Loucy (cell line): ENCODE results near the gene CHN2.

Experiments used
- H2AFZ ChIP-seq: fragments of 200-600 bp; sonication (generic); 2 replicates; pipeline ENCODE4 v1.6.0; 2016; ENCODE audit warnings: antibody characterized with exemption, mild to moderate bottlenecking, low read length, moderate library complexity
- H3F3A ChIP-seq: fragments of 200-600 bp; 2 replicates; pipeline ENCODE4 v1.6.0; 2016; ENCODE audit warnings: antibody characterized with exemption, low read depth, mild to moderate bottlenecking
- H3K27me3 ChIP-seq: fragments of 200-600 bp; sonication (generic); 2 replicates; pipeline ENCODE4 v1.6.1; 2014; ENCODE audit warnings: low read length, mild to moderate bottlenecking; ENCODE audit not compliant: insufficient read depth, poor library complexity, severe bottlenecking
- H3K36me3 ChIP-seq: fragments of 200-600 bp; sonication (generic); 2 replicates; pipeline ENCODE4 v1.6.1; 2016; ENCODE audit warnings: low read length; ENCODE audit not compliant: insufficient read depth
- H3K4me1 ChIP-seq: fragments of 200-600 bp; sonication (generic); 2 replicates; pipeline ENCODE4 v1.5.1; 2014; ENCODE audit warnings: low read length, mild to moderate bottlenecking; ENCODE audit not compliant: insufficient read depth, poor library complexity, severe bottlenecking
- H3K4me2 ChIP-seq: fragments of 200-600 bp; sonication (generic); 2 replicates; pipeline ENCODE4 v1.6.0; 2014; ENCODE audit warnings: antibody characterized with exemption, low read length, low read depth, mild to moderate bottlenecking; ENCODE audit not compliant: poor library complexity, severe bottlenecking
- H3K4me3 ChIP-seq: fragments of 200-600 bp; sonication (generic); 2 replicates; pipeline ENCODE4 v1.5.1; 2014; ENCODE audit warnings: low read length, mild to moderate bottlenecking, mixed read lengths; ENCODE audit not compliant: poor library complexity, severe bottlenecking
- H3K79me2 ChIP-seq: fragments of 200-600 bp; sonication (generic); 2 replicates; pipeline ENCODE4 v1.6.1; 2014; ENCODE audit warnings: low read length; ENCODE audit not compliant: insufficient read depth
- H3K9ac ChIP-seq: fragments of 200-600 bp; sonication (generic); 2 replicates; pipeline ENCODE4 v1.6.0; 2014; ENCODE audit warnings: mild to moderate bottlenecking, low read depth, low read length, moderate library complexity; ENCODE audit not compliant: poor library complexity, severe bottlenecking
- H3K9me2 ChIP-seq: fragments of 200-600 bp; sonication (generic); replicated peaks from 2 replicates; pipeline ENCODE4 v1.6.1; 2016; ENCODE audit warnings: low read depth, low read length, mixed read lengths
- H3K9me3 ChIP-seq: fragments of 200-600 bp; sonication (generic); 2 replicates; pipeline ENCODE4 v1.6.1; 2014; ENCODE audit warnings: mild to moderate bottlenecking, antibody characterized with exemption, low read length, low read depth; ENCODE audit not compliant: insufficient read depth
- H4K20me1 ChIP-seq: fragments of 200-600 bp; sonication (generic); 2 replicates; pipeline ENCODE4 v1.6.0; 2014; ENCODE audit warnings: antibody characterized with exemption, low read length, mild to moderate bottlenecking; ENCODE audit not compliant: insufficient read depth, poor library complexity, severe bottlenecking
- CTCF ChIP-seq: fragments of 200-600 bp; sonication (generic); conservative IDR thresholded peaks from 2 replicates; pipeline ENCODE4 v1.5.1; 2014; ENCODE audit warnings: mild to moderate bottlenecking, antibody characterized with exemption, low read length
- EZH2phosphoT487 ChIP-seq: fragments of 200-600 bp; IDR thresholded peaks from 2 replicates; pipeline ENCODE4 v1.6.1; 2018; ENCODE audit warnings: antibody characterized with exemption, mild to moderate bottlenecking, moderate library complexity, borderline replicate concordance

The CHN2 gene

GRCh38 chr7:29300649-29301048, 106.1 kb downstream of the CHN2 start:
- H3K9me2 ChIP-seq, result no peaks in the 10 kb centered on the region
- TF ChIP-seq EZH2phosphoT487 (no peak), CTCF (no peak)
- no peaks in the 10 kb centered on the region for H3K79me2 ChIP-seq
- no peaks in the 10 kb centered on the region for H3K36me3 ChIP-seq
- no peaks in the 10 kb centered on the region for H3F3A ChIP-seq
- H3K4me2 ChIP-seq, result no peak overlapping the region
- no peaks in the 10 kb centered on the region for H4K20me1 ChIP-seq
- no peaks in the 10 kb centered on the region for H3K9me3 ChIP-seq
- H3K9ac ChIP-seq, result no peak overlapping the region
- H3K27me3 ChIP-seq, result no peaks in the 10 kb centered on the region
- H3K4me1 ChIP-seq, result peaks cover 3% of the 10 kb centered on the region
- no peak overlapping the region for H3K4me3 ChIP-seq
- H2AFZ ChIP-seq, result no peak overlapping the region

GRCh38 chr7:29302666-29303395, 108.3 kb downstream of the CHN2 start:
- no peak overlapping the region for H2AFZ ChIP-seq
- no peaks in the 10 kb centered on the region for H3K27me3 ChIP-seq
- H3K9me3 ChIP-seq, result no peaks in the 10 kb centered on the region
- H3K4me3 ChIP-seq, result no peak overlapping the region
- H3K9ac ChIP-seq, result no peak overlapping the region
- no peaks in the 10 kb centered on the region for H3K9me2 ChIP-seq
- no peak overlapping the region for H3K4me2 ChIP-seq
- TF ChIP-seq EZH2phosphoT487, result no peak
- TF ChIP-seq CTCF, result no peak
- peaks cover 3% of the 10 kb centered on the region for H3K4me1 ChIP-seq
- no peaks in the 10 kb centered on the region for H3K36me3 ChIP-seq
- no peaks in the 10 kb centered on the region for H3K79me2 ChIP-seq
- no peaks in the 10 kb centered on the region for H3F3A ChIP-seq
- no peaks in the 10 kb centered on the region for H4K20me1 ChIP-seq

DNA sequence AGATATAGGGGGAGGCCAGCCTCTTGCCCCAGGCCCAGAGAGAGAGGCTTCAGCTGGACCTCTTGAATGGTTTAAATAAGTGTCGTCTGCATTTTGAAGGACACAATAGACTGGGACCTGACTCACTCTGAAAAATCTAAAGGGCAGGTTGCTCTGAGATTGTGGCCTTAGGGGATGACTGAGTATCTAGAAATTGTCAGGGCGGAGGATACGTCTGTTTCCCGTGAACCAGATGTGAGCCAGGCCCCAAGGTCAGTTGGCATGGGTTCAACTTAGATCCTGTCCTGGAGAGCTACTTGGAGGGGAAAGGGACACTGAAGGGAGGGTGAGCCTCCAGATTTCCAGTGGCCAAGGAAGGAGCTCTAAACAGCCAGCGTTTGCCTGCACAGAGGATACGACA, 110.2 kb downstream of the CHN2 start:
- TF ChIP-seq CTCF (no peak), EZH2phosphoT487 (no peak)
- Histone ChIP-seq H4K20me1 (no peaks in the 10 kb centered on the region), H3K79me2 (no peaks in the 10 kb centered on the region), H3K4me1 (peaks cover 10% of the 10 kb centered on the region), H3K4me3 (no peak overlapping the region), H3K9ac (no peak overlapping the region), H3K4me2 (no peak overlapping the region), H3K36me3 (no peaks in the 10 kb centered on the region), H2AFZ (no peak overlapping the region), H3F3A (no peaks in the 10 kb centered on the region), H3K27me3 (no peaks in the 10 kb centered on the region), H3K9me2 (no peaks in the 10 kb centered on the region), H3K9me3 (no peaks in the 10 kb centered on the region)
